HUES6 (cell line): ENCODE measurements around the gene CYSRT1.
"Not testable (repeated sequence)": the region's sequence is repeated elsewhere in the genome, so short reads cannot be mapped to it uniquely, and the experiment has no call there.

Source experiments
- H3K27ac ChIP-seq: 2 replicates; pipeline ENCODE4 v1.7.0; 2013; ENCODE audit warnings: low read depth, mild to moderate bottlenecking, low read length, inconsistent platforms
- H3K27me3 ChIP-seq: 2 replicates; pipeline ENCODE4 v1.6.1; 2013; ENCODE audit warnings: low read length; ENCODE audit not compliant: control insufficient read depth, insufficient read depth
- H3K36me3 ChIP-seq: 2 replicates; pipeline ENCODE4 v1.6.1; 2013; ENCODE audit warnings: low read length; ENCODE audit not compliant: control insufficient read depth, insufficient read depth
- H3K4me1 ChIP-seq: 2 replicates; pipeline ENCODE4 v1.6.1; 2013; ENCODE audit warnings: low read length; ENCODE audit not compliant: control insufficient read depth, insufficient read depth
- H3K4me3 ChIP-seq: 2 replicates; pipeline ENCODE4 v1.5.1; 2013; ENCODE audit warnings: low read depth, low read length
- H3K9ac ChIP-seq: one replicate; pipeline ENCODE4 v1.6.1; 2013; ENCODE audit warnings: mild to moderate bottlenecking, low read length
- H3K9me3 ChIP-seq: 2 replicates; pipeline ENCODE4 v1.6.1; 2013; ENCODE audit warnings: low read depth, low read length; ENCODE audit not compliant: control insufficient read depth, insufficient read depth

CYSRT1 gene

DNA sequence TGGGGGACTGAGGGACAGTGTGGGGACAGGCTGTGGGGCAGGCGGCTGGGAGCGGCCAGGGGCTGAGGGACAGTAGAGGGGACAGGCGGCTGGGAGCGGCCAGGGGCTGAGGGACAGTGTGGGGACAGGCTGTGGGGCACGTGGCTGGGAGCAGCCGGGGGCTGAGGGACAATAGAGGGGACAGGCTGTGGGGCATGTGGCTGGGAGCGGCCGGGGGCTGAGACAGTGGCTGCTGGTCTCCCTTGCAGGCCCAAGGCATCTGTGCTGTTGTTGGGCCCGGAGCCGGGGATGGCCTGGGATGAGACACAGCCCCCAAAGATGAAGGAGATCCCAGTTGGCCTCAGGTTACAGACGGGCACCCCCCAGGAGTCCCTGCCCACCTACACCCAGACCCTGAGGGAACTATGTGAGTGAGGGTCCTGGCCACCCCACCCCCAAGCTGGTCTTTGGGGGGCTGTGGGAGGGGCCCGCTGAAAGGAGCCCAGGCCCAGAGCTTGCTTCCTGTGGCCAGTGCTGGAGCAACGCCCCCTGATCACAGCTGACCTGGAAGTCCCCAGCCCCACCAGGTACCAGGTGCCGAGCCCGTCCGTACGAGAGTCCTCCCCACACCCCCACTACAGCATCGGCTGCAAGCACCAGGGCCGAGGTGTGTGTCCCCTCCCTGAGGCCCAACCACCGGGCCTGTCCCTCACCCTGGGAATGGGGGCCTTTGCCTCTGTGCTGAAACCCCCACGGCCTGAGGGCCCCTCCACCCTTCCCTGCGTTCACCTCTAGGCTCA, 26.7 kb downstream of the CYSRT1 start:
- Histone ChIP-seq H3K9ac (peak overlapping the region; percentile 23), H3K27ac (no peak overlapping the region), H3K4me3 (no peak overlapping the region), H3K4me1 (peaks cover 34% of the 10 kb centered on the region), H3K9me3 (no peaks in the 10 kb centered on the region), H3K36me3 (peaks cover 5% of the 10 kb centered on the region), H3K27me3 (no peaks in the 10 kb centered on the region)

DNA sequence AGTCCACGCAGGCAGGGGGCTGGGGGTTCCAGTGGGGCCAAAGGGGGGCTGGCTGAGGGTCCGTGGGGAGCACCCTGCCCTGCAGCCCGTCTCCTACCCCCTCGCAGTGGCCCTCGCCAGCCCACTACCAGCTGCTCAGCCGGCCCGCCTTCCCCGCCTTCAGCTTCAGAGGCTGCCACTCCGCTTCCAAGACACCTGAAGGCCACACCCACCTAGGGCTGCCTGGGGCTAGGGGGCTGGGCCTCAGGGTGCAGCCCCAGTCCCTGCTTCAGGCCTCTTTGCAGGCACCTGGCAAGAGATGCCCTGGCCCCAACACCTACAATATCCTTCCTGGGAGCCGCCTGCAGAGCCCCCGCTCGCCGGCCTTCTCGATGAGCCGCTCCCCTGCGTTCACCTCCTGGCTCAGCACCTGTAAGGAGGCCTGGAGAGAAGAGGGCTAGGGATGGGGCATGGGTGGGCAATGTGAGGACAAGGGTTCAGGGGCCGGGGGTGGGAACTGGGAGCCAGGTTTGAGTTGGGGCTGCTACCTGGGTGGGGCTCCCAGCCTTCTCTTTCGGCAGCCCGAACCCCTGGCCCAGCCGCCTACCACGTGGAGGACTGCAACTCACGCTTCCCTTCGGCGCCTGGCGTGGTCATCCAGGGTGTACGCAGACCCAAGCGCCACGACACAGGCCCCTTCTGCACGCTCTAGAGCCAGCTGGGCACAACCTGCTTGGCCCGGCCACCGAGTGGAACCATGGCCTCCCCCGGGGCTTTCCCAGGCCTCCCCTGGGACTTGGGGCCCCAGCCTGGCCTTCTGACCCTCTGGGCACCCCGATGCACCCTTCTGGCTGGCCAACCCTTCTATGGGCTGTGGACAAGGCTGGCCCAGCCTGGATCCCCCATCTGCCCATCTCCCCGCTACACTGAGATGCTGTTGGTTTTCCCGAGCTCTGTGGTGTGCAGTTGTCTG, 27.9 kb downstream of the CYSRT1 start:
- no peak overlapping the region for H3K27ac ChIP-seq
- peaks cover 30% of the 10 kb centered on the region for H3K4me1 ChIP-seq
- H3K9ac ChIP-seq = no peak overlapping the region
- no peaks in the 10 kb centered on the region for H3K27me3 ChIP-seq
- H3K36me3 ChIP-seq = peaks cover 10% of the 10 kb centered on the region
- no peaks in the 10 kb centered on the region for H3K9me3 ChIP-seq
- H3K4me3 ChIP-seq = no peak overlapping the region

DNA sequence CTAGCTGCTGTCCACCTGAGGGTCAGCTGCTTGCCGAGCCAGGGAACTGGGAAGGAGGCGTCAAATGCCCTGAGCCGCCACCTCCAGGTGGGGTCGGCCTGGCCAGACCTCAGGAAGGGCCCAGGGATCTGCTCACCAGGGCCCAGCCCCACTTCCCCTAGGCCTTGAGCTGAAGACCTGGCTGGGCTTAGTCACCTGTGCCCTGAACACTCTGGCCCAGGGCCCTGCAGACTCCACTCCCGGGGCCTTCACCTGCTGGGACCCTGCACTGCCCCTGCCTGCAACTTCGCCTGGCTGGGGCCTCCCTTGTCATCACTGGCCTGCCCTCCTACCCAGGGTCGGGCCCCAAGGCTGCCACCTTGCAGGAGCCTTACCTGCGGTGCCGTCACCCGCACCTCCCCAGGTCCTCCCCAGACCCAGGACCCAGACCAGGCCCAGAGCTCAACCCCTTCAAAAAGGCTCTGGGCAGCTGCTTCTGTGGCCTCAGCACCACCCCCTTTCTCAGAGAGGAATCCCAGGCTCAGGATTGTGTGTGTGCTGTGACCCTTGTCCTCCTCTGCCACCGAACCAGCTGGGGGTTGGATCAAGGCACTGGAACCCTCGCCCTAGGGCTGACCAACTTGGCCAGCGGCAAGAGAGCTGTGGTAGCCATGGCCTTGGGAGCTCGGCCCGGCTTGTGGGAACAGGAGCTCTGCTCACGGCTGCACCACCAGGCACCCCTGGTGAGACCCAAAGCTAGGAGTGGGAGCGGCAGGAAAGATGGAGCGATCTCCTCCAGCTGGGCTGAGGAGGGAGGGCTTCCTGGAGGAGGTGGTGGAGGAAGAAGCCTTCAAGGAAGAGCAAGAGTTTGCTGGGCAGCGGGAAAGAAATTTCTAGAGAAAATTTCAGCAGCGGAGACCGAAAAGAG, 29.0 kb downstream of the CYSRT1 start:
- peak overlapping the region; percentile 100 for H3K4me3 ChIP-seq
- no peaks in the 10 kb centered on the region for H3K27me3 ChIP-seq
- no peaks in the 10 kb centered on the region for H3K9me3 ChIP-seq
- peak overlapping the region; percentile 66 for H3K9ac ChIP-seq
- H3K27ac ChIP-seq = no peak overlapping the region
- peaks cover 19% of the 10 kb centered on the region for H3K36me3 ChIP-seq
- H3K4me1 ChIP-seq = peaks cover 30% of the 10 kb centered on the region

DNA sequence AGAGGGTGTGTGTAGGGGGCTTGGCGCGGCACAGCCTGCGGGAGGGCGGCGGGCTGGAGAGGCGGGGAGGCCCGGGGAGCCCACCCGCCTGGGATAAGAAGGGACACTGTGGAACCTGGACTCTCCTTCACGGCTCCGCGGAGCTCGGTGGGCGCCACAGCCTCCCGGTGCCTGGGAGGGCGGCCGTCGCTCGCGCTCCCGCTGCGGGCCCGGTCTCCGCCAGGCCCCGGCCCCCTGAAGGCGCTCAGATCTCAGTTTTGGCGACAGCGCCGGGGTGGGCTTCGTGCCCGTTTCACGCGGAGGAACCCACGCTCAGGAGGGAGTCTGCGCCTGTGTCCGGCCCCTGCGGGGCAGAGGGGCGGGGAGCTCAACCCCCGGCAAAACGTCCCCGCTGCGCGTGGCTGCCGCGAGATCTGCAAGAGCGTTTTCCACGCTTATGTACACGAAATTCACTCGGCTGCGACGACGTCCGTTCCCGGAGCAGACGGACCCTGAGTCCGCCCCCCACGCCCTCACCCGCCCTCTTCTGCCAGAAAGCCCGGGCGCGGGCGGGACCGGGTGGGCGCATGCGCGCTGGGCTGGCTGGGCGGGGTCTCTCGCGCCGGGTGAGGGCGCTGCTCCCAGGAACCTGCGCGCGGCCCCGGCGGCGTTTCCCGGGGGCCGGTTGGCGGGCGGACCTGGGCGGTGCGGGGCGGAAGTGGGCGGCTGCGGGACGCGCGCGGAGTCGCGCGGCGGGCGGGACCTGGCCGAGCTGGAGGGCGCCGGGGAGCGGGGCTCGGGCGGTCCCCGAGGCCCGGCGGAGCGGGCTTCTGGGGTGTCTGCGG, 29.9 kb downstream of the CYSRT1 start, which contains the start of gene NELFB:
Gene NELFB, plus strand, starts transcription at position 704 of the 824 bp plus-strand sequence.
- H3K9me3 ChIP-seq = no peaks in the 10 kb centered on the region
- peaks cover 23% of the 10 kb centered on the region for H3K36me3 ChIP-seq
- H3K4me3 ChIP-seq = peak within 1 kb of the TSS; percentile 100
- peak within 1 kb of the TSS; percentile 85; the same call in 1 of the 2 replicates for H3K27ac ChIP-seq
- H3K9ac ChIP-seq = peak within 1 kb of the TSS; percentile 82
- no peaks in the 10 kb centered on the region for H3K27me3 ChIP-seq
- peaks cover 30% of the 10 kb centered on the region for H3K4me1 ChIP-seq

DNA sequence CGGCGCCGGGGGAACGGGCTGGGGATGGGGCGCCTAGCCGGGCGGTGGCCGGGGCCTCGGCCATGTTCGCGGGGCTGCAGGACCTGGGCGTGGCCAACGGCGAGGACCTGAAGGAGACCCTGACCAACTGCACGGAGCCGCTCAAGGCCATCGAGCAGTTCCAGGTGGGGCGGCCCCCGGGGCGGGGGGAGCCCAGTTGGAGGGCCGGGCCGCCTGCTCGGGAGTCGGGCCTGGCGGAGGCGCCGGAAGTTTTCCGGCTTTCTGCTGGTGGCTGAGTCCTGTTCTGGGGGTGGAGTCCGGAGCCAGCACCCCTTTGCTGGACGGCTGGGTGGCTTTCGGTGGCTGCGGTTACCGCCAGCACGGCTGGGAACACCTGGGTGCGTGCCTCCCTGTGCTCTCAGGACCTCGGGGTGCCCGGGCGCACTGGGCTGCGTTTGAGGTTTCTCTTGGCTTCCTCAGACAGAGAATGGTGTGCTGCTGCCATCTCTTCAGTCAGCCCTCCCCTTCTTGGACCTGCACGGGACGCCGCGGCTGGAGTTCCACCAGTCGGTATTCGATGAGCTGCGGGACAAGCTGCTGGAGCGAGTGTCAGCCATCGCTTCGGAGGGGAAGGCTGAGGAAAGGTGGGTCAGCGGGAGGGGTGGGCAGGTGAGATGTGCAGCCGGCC, 30.6 kb downstream of the CYSRT1 start:
- Histone ChIP-seq H3K27me3 (no peaks in the 10 kb centered on the region), H3K36me3 (peaks cover 23% of the 10 kb centered on the region), H3K4me3 (peak overlapping the region; percentile 100), H3K4me1 (peaks cover 25% of the 10 kb centered on the region), H3K9ac (peak overlapping the region; percentile 82), H3K9me3 (no peaks in the 10 kb centered on the region), H3K27ac (peak overlapping the region; percentile 85; the same call in 1 of the 2 replicates)

DNA sequence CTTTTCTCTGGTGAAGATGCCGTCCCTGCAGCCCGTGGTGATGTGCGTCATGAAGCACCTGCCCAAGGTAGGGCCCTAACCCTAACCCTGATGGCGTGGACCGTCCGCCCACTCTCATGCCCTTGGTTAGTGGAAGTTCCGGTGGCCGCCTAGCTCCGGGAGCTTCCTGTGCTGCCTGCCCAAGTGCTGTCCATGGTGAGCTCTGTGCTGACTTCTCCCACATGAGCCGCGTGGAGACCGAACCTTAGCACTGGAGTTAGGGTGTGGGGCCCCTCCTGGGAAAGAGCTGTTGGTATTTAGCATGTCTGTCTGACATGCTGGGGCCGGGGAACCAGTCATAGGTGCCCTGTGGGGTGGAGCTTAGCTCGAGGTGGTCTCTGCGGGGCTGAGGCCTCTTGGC, 31.4 kb downstream of the CYSRT1 start:
- peak overlapping the region; percentile 82 for H3K9ac ChIP-seq
- H3K9me3 ChIP-seq = no peaks in the 10 kb centered on the region
- peak overlapping the region; percentile 100 for H3K4me3 ChIP-seq
- H3K27me3 ChIP-seq = no peaks in the 10 kb centered on the region
- peaks cover 19% of the 10 kb centered on the region for H3K4me1 ChIP-seq
- no peak overlapping the region for H3K27ac ChIP-seq
- H3K36me3 ChIP-seq = peaks cover 23% of the 10 kb centered on the region

DNA sequence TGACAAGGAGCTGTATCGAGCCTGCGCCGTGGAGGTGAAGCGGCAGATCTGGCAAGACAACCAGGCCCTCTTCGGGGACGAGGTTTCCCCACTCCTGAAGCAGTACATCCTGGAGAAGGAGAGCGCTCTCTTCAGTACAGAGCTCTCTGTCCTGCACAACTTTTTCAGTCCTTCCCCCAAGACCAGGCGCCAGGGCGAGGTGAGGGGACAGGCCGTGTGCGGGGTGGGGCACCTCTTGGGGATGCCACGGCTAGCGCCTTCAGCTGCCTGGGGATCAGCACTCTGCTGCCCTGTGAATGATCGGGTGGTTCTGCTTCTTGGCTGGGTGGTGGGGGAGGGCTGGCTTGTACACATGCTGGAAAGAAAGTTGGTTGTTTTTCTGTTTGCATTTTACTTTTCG, 31.9 kb downstream of the CYSRT1 start:
- peaks cover 23% of the 10 kb centered on the region for H3K36me3 ChIP-seq
- H3K27me3 ChIP-seq = no peaks in the 10 kb centered on the region
- H3K9ac ChIP-seq = no peak overlapping the region
- H3K27ac ChIP-seq = no peak overlapping the region
- peak overlapping the region; percentile 100; the same call in 1 of the 2 replicates for H3K4me3 ChIP-seq
- H3K4me1 ChIP-seq = peaks cover 18% of the 10 kb centered on the region
- no peaks in the 10 kb centered on the region for H3K9me3 ChIP-seq

DNA sequence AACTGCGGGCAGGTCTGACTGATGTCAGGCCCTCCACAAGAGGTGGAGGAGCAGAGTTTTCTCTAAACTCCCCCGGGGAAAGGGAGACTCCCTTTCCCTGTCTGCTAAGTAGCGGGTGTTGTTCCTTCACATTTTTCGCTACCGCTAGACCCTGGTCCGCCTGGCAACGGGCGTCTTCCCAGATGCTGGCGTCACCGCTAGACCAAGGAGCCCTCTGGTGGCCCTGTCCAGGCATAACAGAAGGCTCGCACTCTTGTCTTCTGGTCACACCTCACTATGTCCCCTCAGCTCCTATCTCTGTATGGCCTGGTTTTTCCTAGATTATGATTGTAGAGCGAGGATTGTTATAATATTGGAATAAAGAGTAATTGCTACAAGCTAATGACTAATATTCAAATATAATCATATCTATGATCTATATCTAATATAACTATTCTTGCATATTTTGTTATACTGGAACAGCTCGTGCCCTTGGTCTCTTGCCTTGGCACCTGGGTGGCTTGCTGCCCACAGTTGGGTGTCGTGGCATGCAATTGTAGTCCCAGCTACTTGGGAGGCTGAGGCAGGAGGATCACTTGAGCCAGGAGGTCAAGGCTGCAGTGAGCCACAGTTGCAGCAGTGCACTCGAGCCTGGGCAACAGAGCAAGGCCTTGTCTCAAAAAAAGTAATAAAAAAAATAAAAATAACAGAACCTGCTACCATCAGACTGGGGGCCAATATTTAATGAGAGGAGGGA, 37.4 kb downstream of the CYSRT1 start:
- H3K27ac ChIP-seq, H3K4me1 ChIP-seq, H3K4me3 ChIP-seq, H3K9ac ChIP-seq, H3K27me3 ChIP-seq, H3K9me3 ChIP-seq: not testable (repeated sequence)
- peaks cover 53% of the 10 kb centered on the region for H3K36me3 ChIP-seq

DNA sequence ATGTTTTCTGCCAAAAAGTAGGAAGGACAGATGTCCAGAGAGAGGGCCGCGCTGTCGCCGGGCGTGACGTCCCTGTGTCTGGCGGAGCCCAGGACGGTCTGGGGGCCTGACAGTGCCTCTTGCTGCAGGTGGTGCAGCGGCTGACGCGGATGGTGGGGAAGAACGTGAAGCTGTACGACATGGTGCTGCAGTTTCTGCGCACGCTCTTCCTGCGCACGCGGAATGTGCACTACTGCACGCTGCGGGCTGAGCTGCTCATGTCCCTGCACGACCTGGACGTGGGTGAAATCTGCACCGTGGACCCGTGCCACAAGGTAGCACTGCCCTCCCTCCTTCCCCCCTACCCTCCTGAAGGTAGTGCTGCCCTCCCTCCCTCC, 37.9 kb downstream of the CYSRT1 start:
- H3K27ac ChIP-seq = no peak overlapping the region
- no peaks in the 10 kb centered on the region for H3K9me3 ChIP-seq
- peaks cover 58% of the 10 kb centered on the region for H3K36me3 ChIP-seq
- no peaks in the 10 kb centered on the region for H3K27me3 ChIP-seq
- no peak overlapping the region for H3K4me3 ChIP-seq
- no peaks in the 10 kb centered on the region for H3K4me1 ChIP-seq
- no peak overlapping the region for H3K9ac ChIP-seq
